Stomach (tissue), 9 donors: ENCODE data around the gene CYP2A7. TPM values are rescaled to one million over a fixed set of nuclear protein-coding genes. Genes with fewer than 3 reads are reported as not detected.
"Not testable (repeated sequence)": the region's sequence is repeated elsewhere in the genome, so short reads cannot be mapped to it uniquely, and the experiment has no call there.

Experiments used
- DNase-seq, 2 donors: peaks; one replicate each; pipeline versions ENCODE4 v3.0.0 to v3.0.0-alpha.2; 2013 to 2019
- H3K27ac ChIP-seq, 5 donors: fragments of 200-600 bp in 4 of 5; sonication (generic) in 4 of 5; one replicate each; pipeline ENCODE4 v1.5.1; 2013 to 2019; ENCODE audit warnings: mild to moderate bottlenecking in 1 of 5, moderate library complexity in 1 of 5
- H3K27me3 ChIP-seq, 3 donors: fragments of 200-600 bp; sonication (generic); one replicate each; pipeline ENCODE4 v1.5.1; 2017 to 2019; ENCODE audit warnings: mixed run types in 1 of 3
- H3K36me3 ChIP-seq, 4 donors: fragments of 200-600 bp; sonication (generic); 1 replicate in 3 of 4; 2 replicates in 1 of 4; pipeline ENCODE4 v1.5.1; 2016 to 2019
- H3K4me1 ChIP-seq, 4 donors: fragments of 200-600 bp; sonication (generic); one replicate each; pipeline ENCODE4 v1.5.1; 2016 to 2019
- H3K4me3 ChIP-seq, 4 donors: fragments of 200-600 bp; sonication (generic) in 3 of 4; one replicate each; pipeline ENCODE4 v1.5.1; 2016 to 2019; ENCODE audit warnings: mild to moderate bottlenecking in 1 of 4
- H3K9me3 ChIP-seq, 4 donors: fragments of 200-600 bp; sonication (generic); one replicate each; pipeline ENCODE4 v1.5.1; 2016 to 2019
- CTCF ChIP-seq, 7 experiments: fragments of 450-650 bp in 4 of 7; fragments of 200-600 bp in 3 of 7; sonication (generic) in 3 of 7; IDR thresholded peaks; one replicate each; pipeline ENCODE4 v1.5.1; 2016 to 2019; ENCODE audit warnings: antibody characterized with exemption in 7 of 7, control low read depth in 2 of 7, mild to moderate bottlenecking in 1 of 7
- EP300 ChIP-seq: sonication (generic); formaldehyde crosslinking; IDR thresholded peaks from one replicate; pipeline ENCODE4 v1.6.1; 2017; ENCODE audit warnings: antibody characterized with exemption
- POLR2A ChIP-seq, 4 donors: fragments of 450-650 bp; IDR thresholded peaks; one replicate each; pipeline ENCODE4 v1.6.1; 2016; ENCODE audit warnings: antibody characterized with exemption in 4 of 4, control low read depth in 2 of 4, mild to moderate bottlenecking in 1 of 4, moderate library complexity in 1 of 4
- POLR2AphosphoS5 ChIP-seq, 3 donors: sonication (generic); formaldehyde crosslinking; IDR thresholded peaks; one replicate each; pipeline ENCODE4 v1.6.1; 2016; ENCODE audit warnings: antibody characterized with exemption in 3 of 3
- WGBS, 5 donors: extraction: QIAGEN DNeasy Blood & Tissue Kit in 3 of 5; methylation state at CpG; one replicate each; pipeline versions ENCODE4 v1.1.5 to v1.1.7; 2013 to 2018; 5-methylcytosine and 5-hydroxymethylcytosine counted together
- intact Hi-C: fragments of 100-400 bp; cut with DNase I; formaldehyde crosslinking; loops from one replicate; pipeline ENCODE4 v1.15.1; 2023; ENCODE audit warnings: low total_unique reads
- polyA plus RNA-seq, 3 donors: library from polyadenylated mRNA; stranded (reverse); fragments of 200-250 nt; gene quantifications; one replicate each; pipeline ENCODE4 v1.2.3, GENCODE V29; 2013
- total RNA-seq, 5 donors: library from RNA; depleted of rRNA; stranded (reverse); fragments of >200 nt; gene quantifications; one replicate each; pipeline versions ENCODE4 v1.1.0 to v1.2.3, GENCODE V29; 2014 to 2016
- donor health status: healthy with polysubstance abuse.
- donor health status: Bipolar disorder and iron deficiency.
- donor health status: healthy.

CYP2A7 gene
- total and polyA plus RNA-seq, 8 donors: not detected

- H3K27ac ChIP-seq: no peak overlapping the region
- no peaks in the 10 kb centered on the region for H3K9me3 ChIP-seq
- peaks cover 0 to 4% (median 0%) of the 10 kb centered on the region in 4 donors for H3K4me1 ChIP-seq
- H3K36me3 ChIP-seq: no peaks in the 10 kb centered on the region
- 78 to 83% (median 78%) methylated on average over 6 of the region's 6 CpGs for WGBS, 5 donors
- H3K27me3 ChIP-seq: no peaks in the 10 kb centered on the region
- TF ChIP-seq POLR2A (IDR thresholded peaks at IDR 0.05) (no peak), EP300 (no peak), POLR2AphosphoS5 (IDR thresholded peaks at IDR 0.05) (no peak), CTCF (IDR thresholded peaks at IDR 0.05) (no peak)
- no peak for DNase-seq
- intact Hi-C loops: no loop called here
- no peak overlapping the region for H3K4me3 ChIP-seq
These were observed 45.1 kb downstream of the CYP2A7 start for GRCh38 chr19:40836754-40837429.

- DNase-seq, H3K27ac ChIP-seq, H3K9me3 ChIP-seq, H3K36me3 ChIP-seq, H3K4me1 ChIP-seq, intact Hi-C loops, H3K27me3 ChIP-seq, H3K4me3 ChIP-seq: not testable (repeated sequence)
- 33 to 57% (median 46%) methylated on average over 5 to 7 of the region's 7 CpGs for WGBS, 5 donors
These were observed 48.1 kb downstream of the CYP2A7 start for GRCh38 chr19:40833728-40834533.

GRCh38 chr19:40832431-40832790, 49.6 kb downstream of the CYP2A7 start:
- WGBS, 5 donors: 56 to 77% (median 77%) methylated on average over 4 of the region's 4 CpGs
- H3K4me1 ChIP-seq, H3K9me3 ChIP-seq, H3K4me3 ChIP-seq, H3K27me3 ChIP-seq, DNase-seq, intact Hi-C loops, H3K27ac ChIP-seq: not testable (repeated sequence)
- H3K36me3 ChIP-seq: peaks cover 0 to 13% (median 4%) of the 10 kb centered on the region in 4 donors

GRCh38 chr19:40831502-40832430, 50.3 kb downstream of the CYP2A7 start:
- H3K36me3 ChIP-seq: peaks cover 0 to 20% (median 11%) of the 10 kb centered on the region in 4 donors
- DNase-seq: peak in 1 of 2 donors; percentile 74
- 47 to 67% (median 56%) methylated on average over 7 of the region's 7 CpGs for WGBS, 5 donors
- H3K27me3 ChIP-seq: no peaks in the 10 kb centered on the region
- H3K4me3 ChIP-seq: no peak overlapping the region
- H3K9me3 ChIP-seq: no peaks in the 10 kb centered on the region
- H3K4me1 ChIP-seq: peaks cover 0 to 4% (median 0%) of the 10 kb centered on the region in 4 donors
- no peak for TF ChIP-seq EP300
- no peak for TF ChIP-seq POLR2AphosphoS5 (IDR thresholded peaks at IDR 0.05)
- no peak for TF ChIP-seq POLR2A (IDR thresholded peaks at IDR 0.05)
- no peak for TF ChIP-seq CTCF (IDR thresholded peaks at IDR 0.05)
- H3K27ac ChIP-seq: peak overlapping the region in 1 of 5 donors; percentile 17
- intact Hi-C loops: no loop called here

GRCh38 chr19:40830741-40831140, 51.3 kb downstream of the CYP2A7 start:
- DNase-seq, H3K27ac ChIP-seq, H3K9me3 ChIP-seq, H3K4me3 ChIP-seq, intact Hi-C loops, H3K27me3 ChIP-seq, H3K4me1 ChIP-seq: not testable (repeated sequence)
- H3K36me3 ChIP-seq: peaks cover 0 to 22% (median 13%) of the 10 kb centered on the region in 4 donors
- 94 to 98% (median 95%) methylated on average over 16 of the region's 16 CpGs for WGBS, 5 donors
